ENCODE data around the gene RORB.

Gene RORB

GRCh38 chr9:74496819-74497747, at the start of gene RORB:
RORB (plus strand) TSS chr9:74497335; CDS start chr9:74497977, 642 bp downstream.
- no peak for TF ChIP-seq CTCF (conservative IDR thresholded peaks at IDR 0.05; ENCODE audit: low read depth)
- no peak within 1 kb of the TSS for H3K27ac ChIP-seq
- CTCF ChIA-PET: interaction anchor here (0.6 to 0.8 kb wide), 2 partner anchors 15 to 246 kb away, joined by 3 to 4 read pairs; no protein-coding TSS in a partner anchor
- POLR2A ChIA-PET (ENCODE audit: low non-redundant PET): no interaction called here
- DNase-seq (ENCODE audit: low spot score): peak; percentile 24

- no peak for TF ChIP-seq CTCF (conservative IDR thresholded peaks at IDR 0.05; ENCODE audit: low read depth)
- ChIA-PET POLR2A (ENCODE audit: low non-redundant PET) (no interaction called here), CTCF (no interaction called here)
- H3K27ac ChIP-seq: no peak overlapping the region
- DNase-seq (ENCODE audit: low spot score): no peak
Observed at GRCh38 chr9:74447451-74448193, 49.5 kb upstream of the RORB start.

GRCh38 chr9:74449060-74449459, 48.1 kb upstream of the RORB start:
- no peak for DNase-seq (ENCODE audit: low spot score)
- ChIA-PET CTCF (no interaction called here), POLR2A (ENCODE audit: low non-redundant PET) (no interaction called here)
- no peak overlapping the region for H3K27ac ChIP-seq
- TF ChIP-seq CTCF (conservative IDR thresholded peaks at IDR 0.05; ENCODE audit: low read depth): no peak

GRCh38 chr9:74458832-74459231, 38.3 kb upstream of the RORB start:
- ChIA-PET POLR2A (ENCODE audit: low non-redundant PET) (no interaction called here), CTCF (interaction anchor here (0.6 kb wide), 1 partner anchor 487 kb away, joined by 5 read pairs; no protein-coding TSS in a partner anchor)
- H3K27ac ChIP-seq: no peak overlapping the region
- no peak for DNase-seq (ENCODE audit: low spot score)
- TF ChIP-seq CTCF (conservative IDR thresholded peaks at IDR 0.05; ENCODE audit: low read depth): no peak

- no peak for TF ChIP-seq CTCF (conservative IDR thresholded peaks at IDR 0.05; ENCODE audit: low read depth)
- ChIA-PET CTCF (no interaction called here), POLR2A (ENCODE audit: low non-redundant PET) (no interaction called here)
- H3K27ac ChIP-seq: no peak overlapping the region
- DNase-seq (ENCODE audit: low spot score): no peak
Observed at GRCh38 chr9:74463825-74464224, 33.3 kb upstream of the RORB start.

GRCh38 chr9:74478606-74479005, 18.5 kb upstream of the RORB start:
- no peak for DNase-seq (ENCODE audit: low spot score)
- ChIA-PET POLR2A (ENCODE audit: low non-redundant PET) (no interaction called here), CTCF (no interaction called here)
- H3K27ac ChIP-seq: no peak overlapping the region
- no peak for TF ChIP-seq CTCF (conservative IDR thresholded peaks at IDR 0.05; ENCODE audit: low read depth)
